HepG2 (cell line): ENCODE data around the gene DCTN4. TPM values are rescaled to one million over a fixed set of nuclear protein-coding genes. Genes with fewer than 3 reads are reported as not detected.

ENCODE experiments used
- ATAC-seq: fragments of 200-7000 bp; cut with Tn5 transposase; 3 replicates; pipeline ENCODE4 v1.9.1; 2020; ENCODE audit warnings: mild to moderate bottlenecking, moderate library complexity
- BruUV-seq: library from RNA; stranded (reverse); fragments of 400-500 nt; replicated peaks from 2 replicates; lab custom pipeline; 2021; lab: Mats Ljungman, UMichigan
- CTCF ChIA-PET: fragments of 300-600 bp; formaldehyde crosslinking; extraction: SDS; loops from one replicate; lab custom pipeline; 2021; ENCODE audit warnings: low total read pairs, inconsistent platforms, low intra/inter-chr PET ratio; lab: Yijun Ruan, JAX
- POLR2A ChIA-PET: fragments of 350-600 bp; sonication (Branson Sonifier 250); formaldehyde crosslinking; loops from one replicate; lab custom pipeline; 2020; ENCODE audit warnings: antibody characterized with exemption, inconsistent platforms; lab: Yijun Ruan, JAX
- DNase-seq: peaks from one replicate; pipeline ENCODE4 v3.0.0-alpha.2; 2015; ENCODE audit warnings: low spot score
- FAIRE-seq: peaks from 3 replicates; lab custom pipeline; 2011; peaks lifted over from hg19 to GRCh38; lab: Jason Lieb, UNC
- H2AFZ ChIP-seq: one replicate; pipeline ENCODE4 v1.6.1; 2011; ENCODE audit warnings: low read length, inconsistent platforms
- H3K27ac ChIP-seq: fragments of 300-600 bp; 3 replicates; pipeline ENCODE4 v1.8.0; 2011; ENCODE audit warnings: mixed run types, mild to moderate bottlenecking, mixed read lengths, low read length, inconsistent platforms; ENCODE audit not compliant: insufficient read depth; ENCODE audit errors: extremely low read length
- H3K27me3 ChIP-seq, 2 experiments: fragments of 200-600 bp in 1 of 2; 2 replicates in 1 of 2; 3 replicates in 1 of 2; pipeline versions ENCODE4 v1.6.0 to v1.8.0; 2011; ENCODE audit warnings: low read length in 2 of 2, mild to moderate bottlenecking in 2 of 2, moderate library complexity in 2 of 2, inconsistent platforms in 1 of 2; ENCODE audit not compliant: insufficient read depth in 2 of 2, control insufficient read depth in 1 of 2
- H3K36me3 ChIP-seq, 2 experiments: fragments of 200-600 bp in 1 of 2; replicated peaks in 1 of 2; 2 replicates in 1 of 2; 3 replicates in 1 of 2; pipeline versions ENCODE4 v1.5.1 to v1.8.0; 2011; ENCODE audit warnings: low read length in 2 of 2, inconsistent platforms in 1 of 2; ENCODE audit not compliant: insufficient read depth in 2 of 2, control insufficient read depth in 1 of 2
- H3K4me1 ChIP-seq: 2 replicates; pipeline ENCODE4 v1.5.1; 2012; ENCODE audit warnings: low read length, inconsistent platforms; ENCODE audit not compliant: insufficient read depth
- H3K4me2 ChIP-seq: 2 replicates; pipeline ENCODE4 v1.6.0; 2011; ENCODE audit warnings: low read depth, low read length, inconsistent platforms
- H3K4me3 ChIP-seq, 3 experiments: fragments of 200-600 bp in 1 of 3; sonication (generic), shearing (Covaris generic) in 1 of 3; replicated peaks in 1 of 3; 2 replicates each; pipeline ENCODE4 v1.5.1; 2011 to 2016; ENCODE audit warnings: low read length in 3 of 3, inconsistent platforms in 2 of 3, low read depth in 2 of 3, mild to moderate bottlenecking in 2 of 3, control low read depth in 1 of 3, mixed read lengths in 1 of 3; ENCODE audit not compliant: insufficient read depth in 1 of 3
- H3K79me2 ChIP-seq: one replicate; pipeline ENCODE4 v1.6.1; 2011; ENCODE audit warnings: low read length, inconsistent platforms; ENCODE audit not compliant: insufficient read depth
- H3K9ac ChIP-seq: 2 replicates; pipeline ENCODE4 v1.6.0; 2011; ENCODE audit warnings: mild to moderate bottlenecking, low read depth, low read length, inconsistent platforms; ENCODE audit not compliant: insufficient read depth
- H3K9me3 ChIP-seq: 2 replicates; pipeline ENCODE4 v1.5.1; 2012; ENCODE audit warnings: mild to moderate bottlenecking, low read length
- H4K20me1 ChIP-seq: 2 replicates; pipeline ENCODE4 v1.6.0; 2011; ENCODE audit warnings: inconsistent platforms, mild to moderate bottlenecking, low read length, moderate library complexity; ENCODE audit not compliant: insufficient read depth
- ATF6 ChIP-seq: sonication (generic); formaldehyde crosslinking; conservative IDR thresholded peaks from 2 replicates; pipeline ENCODE4 v1.4.0; 2020; ENCODE audit warnings: missing genetic modification reagents
- BATF2 ChIP-seq: sonication (generic); formaldehyde crosslinking; IDR thresholded peaks from 2 replicates; pipeline ENCODE4 v1.8.0; 2022; ENCODE audit warnings: mild to moderate bottlenecking, missing genetic modification reagents, moderate library complexity
- BCL6 ChIP-seq: IDR thresholded peaks from 2 replicates; pipeline ENCODE4 v1.6.1; 2016; ENCODE audit warnings: missing genetic modification reagents, missing compliant biosample characterization
- BRF2 ChIP-seq: sonication (generic); formaldehyde crosslinking; IDR thresholded peaks from 2 replicates; pipeline ENCODE4 v1.8.1; 2022; ENCODE audit warnings: mild to moderate bottlenecking, missing genetic modification reagents
- SMYD3 ChIP-seq: sonication (generic); formaldehyde crosslinking; IDR thresholded peaks from 2 replicates; pipeline ENCODE4 v1.8.1; 2023; ENCODE audit warnings: mild to moderate bottlenecking, missing genetic modification reagents
- SNAPC2 ChIP-seq: sonication (generic); formaldehyde crosslinking; IDR thresholded peaks from 2 replicates; pipeline ENCODE4 v1.8.1; 2022; ENCODE audit warnings: mild to moderate bottlenecking, missing genetic modification reagents
- SOX5 ChIP-seq: IDR thresholded peaks from 2 replicates; pipeline ENCODE4 v1.6.1; 2016; ENCODE audit warnings: borderline replicate concordance
- TARDBP ChIP-seq: sonication (generic); formaldehyde crosslinking; IDR thresholded peaks from 2 replicates; pipeline ENCODE4 v1.8.0; 2022; ENCODE audit warnings: mild to moderate bottlenecking, missing genetic modification reagents
- TBX2 ChIP-seq: sonication (generic); formaldehyde crosslinking; IDR thresholded peaks from 2 replicates; pipeline ENCODE4 v1.5.0; 2020; ENCODE audit warnings: missing genetic modification reagents, mild to moderate bottlenecking, borderline replicate concordance
- WGBS: methylation state at CpG from one replicate; pipeline ENCODE4 v1.1.6; 2017; ENCODE audit warnings: low lambda C conversion rate; 5-methylcytosine and 5-hydroxymethylcytosine counted together
- in situ Hi-C: cut with HindIII; loops from 2 replicates; pipeline ENCODE4 v1.10.0; 2017; ENCODE audit warnings: low pct_unique_long_range_greater_than_20kb; ENCODE audit not compliant: extremely low pct_ligation_motif_present
- intact Hi-C: fragments of 100-400 bp; cut with micrococcal nuclease; formaldehyde crosslinking; loops from one replicate; pipeline ENCODE4 v1.10.0; 2022; ENCODE audit not compliant: unreplicated experiment
- polyA plus RNA-seq, 8 experiments: library from polyadenylated mRNA; depleted of rRNA in 3 of 8; stranded (reverse) in 7 of 8; unstranded in 1 of 8; fragments of >200 nt; fragmentation: Illumina TruSeq in 4 of 8; extraction: Trizol in 4 of 8; gene quantifications; 2 replicates each; pipeline versions ENCODE4 v1.2.1 to v1.2.3, GENCODE V29; 2011 to 2016; ENCODE audit warnings: low read depth in 4 of 8, missing spikeins in 1 of 8, mixed read lengths in 1 of 8; ENCODE audit not compliant: insufficient read depth in 1 of 8
- total RNA-seq, 5 experiments: library from RNA; depleted of rRNA; stranded (reverse); fragments of >200 nt; fragmentation: Illumina TruSeq; extraction: Trizol; gene quantifications; 2 replicates each; pipeline ENCODE4 v1.2.3, GENCODE V29; 2016; ENCODE audit warnings: low read depth in 1 of 5
- TF ChIP-seq, protein P1 (sequence below): sonication (generic); formaldehyde crosslinking; IDR thresholded peaks from 2 replicates; pipeline ENCODE4 v1.4.0; 2020; ENCODE audit warnings: missing genetic modification reagents
- TF ChIP-seq, protein P2 (sequence below): sonication (generic); formaldehyde crosslinking; IDR thresholded peaks from 2 replicates; pipeline ENCODE4 v1.4.0; 2020; ENCODE audit warnings: low read depth, mild to moderate bottlenecking, missing genetic modification reagents

Gene DCTN4
- total and polyA plus RNA-seq, 2 of the 13 experiments (the other 11 are each of a cell fraction or from before 2014, with no cell fraction given), result 24.1 to 26.9 TPM

DNA sequence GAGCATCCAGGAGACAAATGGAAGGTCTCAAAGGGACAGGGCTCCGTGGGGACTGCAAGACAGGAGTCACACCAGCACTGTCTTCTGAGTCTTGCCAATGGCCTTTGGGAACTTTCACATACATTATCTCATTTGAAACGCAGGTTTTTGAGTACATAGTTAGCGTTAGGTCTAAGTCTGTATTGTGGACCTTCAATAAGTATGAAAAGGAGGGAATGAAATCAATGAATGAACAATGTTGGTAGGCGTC is 442 bp upstream of the DCTN4 start:
- TF ChIP-seq SNAPC2, result no peak
- 0 out of 2 replicates have a peak, but pooled peaks have one; percentile 15 for TF ChIP-seq TBX2 (CRISPR knock-in tag)
- TF ChIP-seq BRF2, result peak; percentile 11; the same call in 1 of the 2 replicates
- TF ChIP-seq, protein P1, sequence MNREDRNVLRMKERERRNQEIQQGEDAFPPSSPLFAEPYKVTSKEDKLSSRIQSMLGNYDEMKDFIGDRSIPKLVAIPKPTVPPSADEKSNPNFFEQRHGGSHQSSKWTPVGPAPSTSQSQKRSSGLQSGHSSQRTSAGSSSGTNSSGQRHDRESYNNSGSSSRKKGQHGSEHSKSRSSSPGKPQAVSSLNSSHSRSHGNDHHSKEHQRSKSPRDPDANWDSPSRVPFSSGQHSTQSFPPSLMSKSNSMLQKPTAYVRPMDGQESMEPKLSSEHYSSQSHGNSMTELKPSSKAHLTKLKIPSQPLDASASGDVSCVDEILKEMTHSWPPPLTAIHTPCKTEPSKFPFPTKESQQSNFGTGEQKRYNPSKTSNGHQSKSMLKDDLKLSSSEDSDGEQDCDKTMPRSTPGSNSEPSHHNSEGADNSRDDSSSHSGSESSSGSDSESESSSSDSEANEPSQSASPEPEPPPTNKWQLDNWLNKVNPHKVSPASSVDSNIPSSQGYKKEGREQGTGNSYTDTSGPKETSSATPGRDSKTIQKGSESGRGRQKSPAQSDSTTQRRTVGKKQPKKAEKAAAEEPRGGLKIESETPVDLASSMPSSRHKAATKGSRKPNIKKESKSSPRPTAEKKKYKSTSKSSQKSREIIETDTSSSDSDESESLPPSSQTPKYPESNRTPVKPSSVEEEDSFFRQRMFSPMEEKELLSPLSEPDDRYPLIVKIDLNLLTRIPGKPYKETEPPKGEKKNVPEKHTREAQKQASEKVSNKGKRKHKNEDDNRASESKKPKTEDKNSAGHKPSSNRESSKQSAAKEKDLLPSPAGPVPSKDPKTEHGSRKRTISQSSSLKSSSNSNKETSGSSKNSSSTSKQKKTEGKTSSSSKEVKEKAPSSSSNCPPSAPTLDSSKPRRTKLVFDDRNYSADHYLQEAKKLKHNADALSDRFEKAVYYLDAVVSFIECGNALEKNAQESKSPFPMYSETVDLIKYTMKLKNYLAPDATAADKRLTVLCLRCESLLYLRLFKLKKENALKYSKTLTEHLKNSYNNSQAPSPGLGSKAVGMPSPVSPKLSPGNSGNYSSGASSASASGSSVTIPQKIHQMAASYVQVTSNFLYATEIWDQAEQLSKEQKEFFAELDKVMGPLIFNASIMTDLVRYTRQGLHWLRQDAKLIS, result no peak
- 0 out of 2 replicates have a peak, but pooled peaks have one; percentile 22 for TF ChIP-seq TARDBP (CRISPR knock-in tag)
- TF ChIP-seq BATF2 (CRISPR knock-in tag), result no peak
- peak; percentile 15; the same call in 1 of the 2 replicates for TF ChIP-seq BCL6
- TF ChIP-seq ATF6 (CRISPR knock-in tag), result 0 out of 2 replicates have a peak, but pooled peaks have one; percentile 14
- 0 out of 2 replicates have a peak, but pooled peaks have one; percentile 4 for TF ChIP-seq SOX5 (CRISPR knock-in tag)
- TF ChIP-seq SMYD3 (CRISPR knock-in tag), result 0 out of 2 replicates have a peak, but pooled peaks have one; percentile 21
- TF ChIP-seq, protein P2, sequence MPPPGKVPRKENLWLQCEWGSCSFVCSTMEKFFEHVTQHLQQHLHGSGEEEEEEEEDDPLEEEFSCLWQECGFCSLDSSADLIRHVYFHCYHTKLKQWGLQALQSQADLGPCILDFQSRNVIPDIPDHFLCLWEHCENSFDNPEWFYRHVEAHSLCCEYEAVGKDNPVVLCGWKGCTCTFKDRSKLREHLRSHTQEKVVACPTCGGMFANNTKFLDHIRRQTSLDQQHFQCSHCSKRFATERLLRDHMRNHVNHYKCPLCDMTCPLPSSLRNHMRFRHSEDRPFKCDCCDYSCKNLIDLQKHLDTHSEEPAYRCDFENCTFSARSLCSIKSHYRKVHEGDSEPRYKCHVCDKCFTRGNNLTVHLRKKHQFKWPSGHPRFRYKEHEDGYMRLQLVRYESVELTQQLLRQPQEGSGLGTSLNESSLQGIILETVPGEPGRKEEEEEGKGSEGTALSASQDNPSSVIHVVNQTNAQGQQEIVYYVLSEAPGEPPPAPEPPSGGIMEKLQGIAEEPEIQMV (CRISPR knock-in tag), result no peak
- TF ChIP-seq, all 625 proteins: peak for 7
- peak overlapping the region; percentile 74 for H3K4me2 ChIP-seq
- no peaks in the 10 kb centered on the region for H3K9me3 ChIP-seq
- DNase-seq (no peak), ATAC-seq (no peak), FAIRE-seq (no peak)
- BruUV-seq, result TSS peak; percentile 87
- peak overlapping the region; percentile 88 for H2AFZ ChIP-seq
- H3K9ac ChIP-seq, result peak overlapping the region; percentile 85
- in situ Hi-C loops (no loop called here), intact Hi-C loops (loop anchor here (1.0 kb wide), 1 partner anchor 9 kb away; no protein-coding TSS in a partner anchor)
- H3K27me3 ChIP-seq, result no peaks in the 10 kb centered on the region
- H3K4me1 ChIP-seq, result peaks cover 65% of the 10 kb centered on the region
- ChIA-PET CTCF (no interaction called here), POLR2A (interaction anchor here (0.6 to 3.4 kb wide), 9 partner anchors 19 to 493 kb away, joined by 3 to 25 read pairs (median 6); partner anchors contain the start of genes GM2A, GPX3, RBM22 and SMIM3)
- peaks cover 2 to 13% of the 10 kb centered on the region in 2 experiments; a peak in 3 of 5 replicates for H3K36me3 ChIP-seq
- H4K20me1 ChIP-seq, result no peaks in the 10 kb centered on the region
- peaks cover 32% of the 10 kb centered on the region for H3K79me2 ChIP-seq
- WGBS, result 44% methylated on average over 4 of the region's 4 CpGs
- peak overlapping the region; percentile 84 to 93 (median 86); a peak in 5 of 6 replicates for H3K4me3 ChIP-seq
- peak overlapping the region; percentile 93 for H3K27ac ChIP-seq
